EH (cell line): ENCODE results near the gene CFAP251.

Experiments used
- DNase-seq: peaks from one replicate; pipeline ENCODE4 v3.0.0-alpha.2; 2015; ENCODE audit warnings: low read depth

CFAP251 gene

GRCh38 chr12:121943926-121944325, 25.5 kb downstream of the CFAP251 start:
- DNase-seq: no peak

GRCh38 chr12:121946313-121947025, 28.1 kb downstream of the CFAP251 start:
- DNase-seq: no peak

- no peak for DNase-seq
Observed at GRCh38 chr12:121947981-121948380, 29.6 kb downstream of the CFAP251 start.

GRCh38 chr12:121949648-121950397, 31.4 kb downstream of the CFAP251 start:
- DNase-seq: peak; percentile 81

GRCh38 chr12:121953117-121953692, 34.8 kb downstream of the CFAP251 start:
- no peak for DNase-seq

- no peak for DNase-seq
Observed at GRCh38 chr12:121953695-121954094, 35.3 kb downstream of the CFAP251 start.

GRCh38 chr12:121955258-121956237, 37.2 kb downstream of the CFAP251 start:
- peak; percentile 42 for DNase-seq

- DNase-seq: no peak
Observed at GRCh38 chr12:121957861-121958515, 39.6 kb downstream of the CFAP251 start.

GRCh38 chr12:121958541-121959240, 40.3 kb downstream of the CFAP251 start:
- peak; percentile 64 for DNase-seq

GRCh38 chr12:121960541-121960940, 42.1 kb downstream of the CFAP251 start:
- no peak for DNase-seq

GRCh38 chr12:121961195-121961879, 42.9 kb downstream of the CFAP251 start:
- DNase-seq: no peak

GRCh38 chr12:121963341-121964018, 45.1 kb downstream of the CFAP251 start:
- DNase-seq: no peak

GRCh38 chr12:121964813-121965643, 46.6 kb downstream of the CFAP251 start:
- DNase-seq: peak; percentile 94

- peak; percentile 14 for DNase-seq
Observed at GRCh38 chr12:121966959-121967358, 48.6 kb downstream of the CFAP251 start.

- DNase-seq: no peak
Observed at GRCh38 chr12:121968876-121969275, 50.5 kb downstream of the CFAP251 start.

- no peak for DNase-seq
Observed at GRCh38 chr12:121969726-121970125, 51.3 kb downstream of the CFAP251 start.

GRCh38 chr12:121970581-121971300, 52.3 kb downstream of the CFAP251 start:
- DNase-seq: no peak
